CD4-positive, alpha-beta T cell treated with Interleukin-4 for 1 hour (primary cell): Measurements from ENCODE around the gene CEP112.

Experiments
- DNase-seq, 2 donors: peaks; one replicate each; pipeline ENCODE4 v3.0.0-alpha.2; 2020 to 2022

The CEP112 gene

GRCh38 chr17:65670667-65671371, 521.1 kb downstream of the CEP112 start:
- DNase-seq: no peak

GRCh38 chr17:65668211-65668610, 523.7 kb downstream of the CEP112 start:
- no peak for DNase-seq

GRCh38 chr17:65667656-65668055, 524.3 kb downstream of the CEP112 start:
- no peak for DNase-seq

- no peak for DNase-seq
Measured at GRCh38 chr17:65666876-65667321, 525.0 kb downstream of the CEP112 start.

- no peak for DNase-seq
Measured at GRCh38 chr17:65665966-65666365, 526.0 kb downstream of the CEP112 start.

GRCh38 chr17:65664696-65665095, 527.2 kb downstream of the CEP112 start:
- no peak for DNase-seq

- DNase-seq: no peak
Measured at GRCh38 chr17:65664266-65664665, 527.7 kb downstream of the CEP112 start.

GRCh38 chr17:65662196-65662595, 529.7 kb downstream of the CEP112 start:
- no peak for DNase-seq

GRCh38 chr17:65660947-65661346, 531.0 kb downstream of the CEP112 start:
- no peak for DNase-seq

- DNase-seq: no peak
Measured at GRCh38 chr17:65660078-65660477, 531.9 kb downstream of the CEP112 start.

- DNase-seq: no peak
Measured at GRCh38 chr17:65659512-65659911, 532.4 kb downstream of the CEP112 start.

- DNase-seq: no peak
Measured at GRCh38 chr17:65657251-65657828, 534.6 kb downstream of the CEP112 start.

- no peak for DNase-seq
Measured at GRCh38 chr17:65656390-65657250, 535.3 kb downstream of the CEP112 start.

GRCh38 chr17:65655706-65656105, 536.2 kb downstream of the CEP112 start:
- DNase-seq: no peak

GRCh38 chr17:65644545-65644944, 547.4 kb downstream of the CEP112 start:
- no peak for DNase-seq

- no peak for DNase-seq
Measured at GRCh38 chr17:65638221-65638975, 553.5 kb downstream of the CEP112 start.

- DNase-seq: no peak
Measured at GRCh38 chr17:65637786-65638185, 554.1 kb downstream of the CEP112 start.

- DNase-seq: no peak
Measured at GRCh38 chr17:65634533-65634932, 557.4 kb downstream of the CEP112 start.

GRCh38 chr17:65633988-65634387, 557.9 kb downstream of the CEP112 start:
- DNase-seq: no peak

GRCh38 chr17:65633146-65633881, 558.6 kb downstream of the CEP112 start:
- no peak for DNase-seq

- no peak for DNase-seq
Measured at GRCh38 chr17:65630502-65630901, 561.4 kb downstream of the CEP112 start.

GRCh38 chr17:65629234-65629690, 562.7 kb downstream of the CEP112 start:
- no peak for DNase-seq
